ENCODE measurements around the gene G0S2.

The G0S2 gene

GRCh38 chr1:209721323-209721722 lies 46.1 kb downstream of the G0S2 start:
- DNase-seq: no peak

- no peak for DNase-seq
Observed at GRCh38 chr1:209723265-209723664, 48.1 kb downstream of the G0S2 start.

- DNase-seq: peak; percentile 44
Observed at GRCh38 chr1:209723756-209724693, 48.8 kb downstream of the G0S2 start.
